PC-9 (cell line): ENCODE results near the gene JTB. TPM values are rescaled to one million over a fixed set of nuclear protein-coding genes. Genes with fewer than 3 reads are reported as not detected.

Experiments
- BruUV-seq: library from RNA; stranded (reverse); fragments of 400-500 nt; replicated peaks from 2 replicates; lab custom pipeline; 2021; lab: Mats Ljungman, UMichigan
- CTCF ChIA-PET: fragments of 300-600 bp; sonication (Branson Sonifier 250); formaldehyde crosslinking; loops from one replicate; lab custom pipeline; 2022; ENCODE audit warnings: antibody characterized with exemption; lab: Charles Lee
- POLR2A ChIA-PET: fragments of 300-600 bp; sonication (Branson Sonifier 250); formaldehyde crosslinking; loops from one replicate; lab custom pipeline; 2022; ENCODE audit warnings: antibody characterized with exemption; ENCODE audit not compliant: unreplicated experiment; lab: Charles Lee
- DNase-seq, 2 experiments: peaks; one replicate each; pipeline versions ENCODE4 v3.0.0 to v3.0.0-alpha.2; 2015 to 2022; ENCODE audit warnings: mixed read lengths in 1 of 2
- H2AFZ ChIP-seq: fragments of 200-600 bp; sonication (generic); 2 replicates; pipeline ENCODE4 v1.8.1; 2017; ENCODE audit warnings: antibody characterized with exemption
- H3F3A ChIP-seq: fragments of 200-600 bp; sonication (generic); 2 replicates; pipeline ENCODE4 v1.8.1; 2017; ENCODE audit warnings: antibody characterized with exemption, mild to moderate bottlenecking, low read depth; ENCODE audit not compliant: insufficient read depth
- H3K27ac ChIP-seq: fragments of 200-600 bp; sonication (generic); 2 replicates; pipeline ENCODE4 v1.6.1; 2016; ENCODE audit warnings: mixed run types
- H3K27me3 ChIP-seq: fragments of 200-600 bp; sonication (generic); 2 replicates; pipeline ENCODE4 v1.6.1; 2016; ENCODE audit warnings: low read depth, mixed run types; ENCODE audit not compliant: insufficient read depth
- H3K36me3 ChIP-seq: fragments of 200-600 bp; sonication (generic); 2 replicates; pipeline ENCODE4 v1.6.1; 2016; ENCODE audit warnings: low read depth, mixed run types
- H3K4me1 ChIP-seq: fragments of 200-600 bp; sonication (generic); replicated peaks from 2 replicates; pipeline ENCODE4 v1.6.1; 2016; ENCODE audit warnings: mixed run types; ENCODE audit not compliant: insufficient read depth
- H3K4me2 ChIP-seq: fragments of 200-600 bp; sonication (generic); 2 replicates; pipeline ENCODE4 v1.6.1; 2017; ENCODE audit warnings: mixed run types
- H3K4me3 ChIP-seq: fragments of 200-600 bp; sonication (generic); 2 replicates; pipeline ENCODE4 v1.6.1; 2016; ENCODE audit warnings: mixed run types
- H3K79me2 ChIP-seq: fragments of 200-600 bp; sonication (generic); 2 replicates; pipeline ENCODE4 v1.6.1; 2017; ENCODE audit warnings: low read depth, mixed run types
- H3K9me2 ChIP-seq: fragments of 200-600 bp; sonication (generic); 2 replicates; pipeline ENCODE4 v1.8.1; 2017; ENCODE audit warnings: mild to moderate bottlenecking; ENCODE audit not compliant: insufficient read depth
- H3K9me3 ChIP-seq: fragments of 200-600 bp; sonication (generic); 2 replicates; pipeline ENCODE4 v1.8.1; 2016; ENCODE audit warnings: low read depth; ENCODE audit not compliant: insufficient read depth
- H4K20me1 ChIP-seq: fragments of 200-600 bp; sonication (generic); 2 replicates; pipeline ENCODE4 v1.8.1; 2017; ENCODE audit not compliant: insufficient read depth
- EZH2 ChIP-seq: fragments of 200-600 bp; sonication (generic); IDR thresholded peaks from 2 replicates; pipeline ENCODE4 v1.8.0; 2017; ENCODE audit warnings: antibody characterized with exemption, low read depth
- intact Hi-C: fragments of 100-400 bp; cut with micrococcal nuclease; formaldehyde crosslinking; loops from one replicate; pipeline ENCODE4 v1.10.0; 2022; ENCODE audit not compliant: unreplicated experiment
- total RNA-seq: library from RNA; stranded (reverse); gene quantifications from 2 replicates; pipeline ENCODE4 v1.2.3, GENCODE V29; 2021
- TF ChIP-seq, protein P1 (sequence below): fragments of 200-600 bp; sonication (generic); conservative IDR thresholded peaks from 2 replicates; pipeline ENCODE4 v1.6.1; 2017; ENCODE audit warnings: mixed run types, antibody characterized with exemption, mild to moderate bottlenecking, moderate library complexity

JTB gene
- total RNA-seq, 1 experiment from 2014 or later, result 106 TPM

DNA sequence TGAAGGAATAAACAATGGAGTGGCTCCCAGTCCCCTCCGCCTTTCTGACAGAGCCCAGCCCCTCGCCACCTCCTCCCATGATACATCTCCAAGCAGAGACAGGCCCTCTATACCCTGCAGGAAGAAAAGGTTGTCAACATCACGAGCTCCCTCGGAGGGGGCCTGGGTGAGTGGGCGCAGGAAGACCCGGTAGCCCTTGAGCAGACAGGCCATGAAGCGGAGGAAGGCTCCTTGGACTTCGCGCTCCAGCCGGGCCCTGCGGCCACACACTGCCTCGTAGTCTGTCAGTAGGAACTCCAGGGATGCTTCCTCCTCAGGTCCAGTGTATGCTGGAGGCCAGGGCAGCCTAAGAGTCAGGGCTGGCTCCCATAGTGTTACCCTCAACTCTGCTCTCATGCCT, 38.0 kb downstream of the JTB start:
- 0 out of 2 replicates have a peak, but pooled peaks cover 3% of the 10 kb centered on the region for H3K36me3 ChIP-seq
- H3K27me3 ChIP-seq, result no peaks in the 10 kb centered on the region
- H3F3A ChIP-seq, result no peaks in the 10 kb centered on the region
- POLR2A ChIA-PET, result no interaction called here
- H2AFZ ChIP-seq, result no peak overlapping the region
- no peaks in the 10 kb centered on the region for H3K9me3 ChIP-seq
- no peak for DNase-seq
- no peak overlapping the region for H3K4me3 ChIP-seq
- intact Hi-C loops, result no loop called here
- no TSS peak for BruUV-seq
- CTCF ChIA-PET, result interaction anchor here (0.6 kb wide), 1 partner anchor 8 kb away, joined by 6 read pairs; no protein-coding TSS in a partner anchor
- no peak overlapping the region for H3K27ac ChIP-seq
- no peaks in the 10 kb centered on the region for H3K9me2 ChIP-seq
- no peaks in the 10 kb centered on the region; the same call in 1 of the 2 replicates for H4K20me1 ChIP-seq
- H3K4me1 ChIP-seq, result no peaks in the 10 kb centered on the region
- no peak overlapping the region for H3K4me2 ChIP-seq
- H3K79me2 ChIP-seq, result peaks cover 7% of the 10 kb centered on the region
- TF ChIP-seq, protein P1, sequence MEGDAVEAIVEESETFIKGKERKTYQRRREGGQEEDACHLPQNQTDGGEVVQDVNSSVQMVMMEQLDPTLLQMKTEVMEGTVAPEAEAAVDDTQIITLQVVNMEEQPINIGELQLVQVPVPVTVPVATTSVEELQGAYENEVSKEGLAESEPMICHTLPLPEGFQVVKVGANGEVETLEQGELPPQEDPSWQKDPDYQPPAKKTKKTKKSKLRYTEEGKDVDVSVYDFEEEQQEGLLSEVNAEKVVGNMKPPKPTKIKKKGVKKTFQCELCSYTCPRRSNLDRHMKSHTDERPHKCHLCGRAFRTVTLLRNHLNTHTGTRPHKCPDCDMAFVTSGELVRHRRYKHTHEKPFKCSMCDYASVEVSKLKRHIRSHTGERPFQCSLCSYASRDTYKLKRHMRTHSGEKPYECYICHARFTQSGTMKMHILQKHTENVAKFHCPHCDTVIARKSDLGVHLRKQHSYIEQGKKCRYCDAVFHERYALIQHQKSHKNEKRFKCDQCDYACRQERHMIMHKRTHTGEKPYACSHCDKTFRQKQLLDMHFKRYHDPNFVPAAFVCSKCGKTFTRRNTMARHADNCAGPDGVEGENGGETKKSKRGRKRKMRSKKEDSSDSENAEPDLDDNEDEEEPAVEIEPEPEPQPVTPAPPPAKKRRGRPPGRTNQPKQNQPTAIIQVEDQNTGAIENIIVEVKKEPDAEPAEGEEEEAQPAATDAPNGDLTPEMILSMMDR, result no peak
- TF ChIP-seq EZH2, result no peak

DNA sequence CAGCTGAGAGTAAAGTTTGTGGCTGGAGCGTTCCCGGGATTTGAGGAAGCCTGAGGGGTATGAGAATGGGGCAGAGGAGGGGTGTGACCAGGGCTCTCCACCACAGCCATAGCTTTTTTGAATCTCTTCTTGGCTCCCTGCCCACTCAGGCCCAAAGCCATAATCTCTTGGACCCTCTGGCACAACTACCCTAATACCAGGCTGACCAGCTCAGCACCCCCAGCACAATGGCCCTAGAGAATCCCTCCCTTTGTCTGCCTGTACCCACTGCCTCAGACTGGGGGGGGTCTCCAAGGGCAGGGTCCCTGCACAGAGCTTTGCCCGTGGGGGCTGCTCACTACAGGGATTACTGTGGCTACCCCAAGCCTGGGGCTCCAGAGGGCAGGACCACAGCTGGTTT, 38.5 kb downstream of the JTB start:
- H3K79me2 ChIP-seq, result peaks cover 2% of the 10 kb centered on the region; the same call in 1 of the 2 replicates
- H3K9me2 ChIP-seq, result no peaks in the 10 kb centered on the region
- CTCF ChIA-PET, result no interaction called here
- intact Hi-C loops, result no loop called here
- no peaks in the 10 kb centered on the region; the same call in 1 of the 2 replicates for H4K20me1 ChIP-seq
- TF ChIP-seq, protein P1, result no peak
- no peak for TF ChIP-seq EZH2
- no TSS peak for BruUV-seq
- POLR2A ChIA-PET, result no interaction called here
- no peaks in the 10 kb centered on the region for H3K9me3 ChIP-seq
- DNase-seq, result no peak
- no peaks in the 10 kb centered on the region for H3F3A ChIP-seq
- no peak overlapping the region for H3K4me3 ChIP-seq
- 0 out of 2 replicates have a peak, but pooled peaks cover 3% of the 10 kb centered on the region for H3K36me3 ChIP-seq
- H3K27ac ChIP-seq, result no peak overlapping the region
- H3K4me2 ChIP-seq, result no peak overlapping the region
- no peaks in the 10 kb centered on the region for H3K27me3 ChIP-seq
- H3K4me1 ChIP-seq, result no peaks in the 10 kb centered on the region
- no peak overlapping the region for H2AFZ ChIP-seq

DNA sequence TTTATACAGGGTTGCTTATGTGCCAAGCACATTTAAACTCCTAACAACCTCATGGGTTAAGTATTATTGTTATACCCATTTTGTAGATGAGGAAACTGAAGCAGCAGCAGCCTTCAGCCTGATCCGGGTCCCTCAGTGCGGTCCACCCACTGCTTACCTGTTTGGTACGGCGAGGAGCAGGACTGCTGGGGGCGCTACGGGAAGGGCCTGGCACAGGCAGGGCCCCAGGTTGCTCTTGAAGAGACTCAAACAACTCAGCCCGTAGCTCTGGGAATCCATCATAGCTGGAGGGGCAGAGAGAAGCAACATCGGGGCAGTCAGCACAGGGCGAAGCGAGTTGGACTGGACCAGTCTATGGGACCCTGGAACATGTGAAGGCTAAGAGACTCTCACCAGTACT, 40.1 kb downstream of the JTB start:
- Histone ChIP-seq H3K4me1 (no peaks in the 10 kb centered on the region), H3K9me2 (no peaks in the 10 kb centered on the region), H4K20me1 (no peaks in the 10 kb centered on the region; the same call in 1 of the 2 replicates), H3F3A (no peaks in the 10 kb centered on the region), H2AFZ (no peak overlapping the region), H3K9me3 (no peaks in the 10 kb centered on the region), H3K79me2 (no peaks in the 10 kb centered on the region), H3K27me3 (no peaks in the 10 kb centered on the region), H3K36me3 (no peaks in the 10 kb centered on the region), H3K4me2 (no peak overlapping the region), H3K4me3 (no peak overlapping the region), H3K27ac (no peak overlapping the region)
- no peak for DNase-seq
- CTCF ChIA-PET, result no interaction called here
- POLR2A ChIA-PET, result no interaction called here
- TF ChIP-seq, protein P1, result no peak
- TF ChIP-seq EZH2, result no peak
- intact Hi-C loops, result no loop called here
- no TSS peak for BruUV-seq
